HG03354 (cell line): ENCODE data around the gene NPIPB2.

ENCODE experiments used
- ATAC-seq: cut with Tn5 transposase; IDR thresholded peaks from one replicate; pipeline ENCODE4 v1.9.1; 2021; ENCODE audit warnings: mild to moderate bottlenecking; ENCODE audit not compliant: unreplicated experiment, poor library complexity, severe bottlenecking

NPIPB2 gene

GRCh38 chr16:11909653-11910545, 31.9 kb downstream of the NPIPB2 start:
- no peak for ATAC-seq

GRCh38 chr16:11907160-11907970, 34.5 kb downstream of the NPIPB2 start:
- no peak for ATAC-seq

- no peak for ATAC-seq
Measured at GRCh38 chr16:11903906-11904305, 37.9 kb downstream of the NPIPB2 start.

GRCh38 chr16:11901091-11901490, 40.8 kb downstream of the NPIPB2 start:
- no peak for ATAC-seq

GRCh38 chr16:11896486-11897176, 45.2 kb downstream of the NPIPB2 start:
- no peak for ATAC-seq

- ATAC-seq: no peak
Measured at GRCh38 chr16:11893571-11893970, 48.3 kb downstream of the NPIPB2 start.

- ATAC-seq: no peak
Measured at GRCh38 chr16:11892761-11893160, 49.1 kb downstream of the NPIPB2 start.

GRCh38 chr16:11890231-11890965, 51.4 kb downstream of the NPIPB2 start:
- no peak for ATAC-seq

- ATAC-seq: no peak
Measured at GRCh38 chr16:11886881-11887280, 55.0 kb downstream of the NPIPB2 start.

GRCh38 chr16:11884035-11884434, 57.8 kb downstream of the NPIPB2 start:
- no peak for ATAC-seq

- ATAC-seq: no peak
Measured at GRCh38 chr16:11880007-11880406, 61.8 kb downstream of the NPIPB2 start.

GRCh38 chr16:11877374-11877773, 64.5 kb downstream of the NPIPB2 start:
- ATAC-seq: no peak
